ENCODE measurements around the gene HRK. TPM values are rescaled to one million over a fixed set of nuclear protein-coding genes. Genes with fewer than 3 reads are reported as not detected.

Gene HRK
- total RNA-seq, 4 donors from 2014 or later, result under 0.01 to 0.45 (median 0.08) TPM; not detected in 1

- no peaks in the 10 kb centered on the region for H3K36me3 ChIP-seq
- no peak for ATAC-seq
- WGBS, 2 donors (ENCODE audit: low coverage in 1 of 2), result 75 to 85% methylated on average over 12 of the region's 12 CpGs
- no peaks in the 10 kb centered on the region for H3K4me1 ChIP-seq
- peaks cover 18% of the 10 kb centered on the region for H3K27me3 ChIP-seq
- no peak overlapping the region for H3K27ac ChIP-seq
- TF ChIP-seq POLR2A (IDR thresholded peaks at IDR 0.05) (no peak), POLR2AphosphoS5 (IDR thresholded peaks at IDR 0.05) (no peak), CTCF (IDR thresholded peaks at IDR 0.05) (no peak), EP300 (IDR thresholded peaks at IDR 0.05) (no peak)
- no peaks in the 10 kb centered on the region for H3K9me3 ChIP-seq
- no peak overlapping the region for H3K4me3 ChIP-seq
Observed at GRCh38 chr12:116892349-116893140, 11.3 kb upstream of the HRK start.

- H3K27me3 ChIP-seq, result peaks cover 18% of the 10 kb centered on the region
- H3K4me3 ChIP-seq, result no peak overlapping the region
- no peak for ATAC-seq
- WGBS, 2 donors (ENCODE audit: low coverage in 1 of 2), result 83 to 96% methylated on average over 3 of the region's 3 CpGs
- no peaks in the 10 kb centered on the region for H3K36me3 ChIP-seq
- no peaks in the 10 kb centered on the region for H3K4me1 ChIP-seq
- H3K27ac ChIP-seq, result no peak overlapping the region
- TF ChIP-seq EP300 (IDR thresholded peaks at IDR 0.05) (no peak), CTCF (IDR thresholded peaks at IDR 0.05) (no peak), POLR2A (IDR thresholded peaks at IDR 0.05) (no peak), POLR2AphosphoS5 (IDR thresholded peaks at IDR 0.05) (no peak)
- H3K9me3 ChIP-seq, result no peaks in the 10 kb centered on the region
Observed at GRCh38 chr12:116891019-116891418, 9.8 kb upstream of the HRK start.

GRCh38 chr12:116890330-116890729 lies 9.1 kb upstream of the HRK start:
- TF ChIP-seq EP300 (IDR thresholded peaks at IDR 0.05) (no peak), CTCF (IDR thresholded peaks at IDR 0.05) (no peak), POLR2AphosphoS5 (IDR thresholded peaks at IDR 0.05) (no peak), POLR2A (IDR thresholded peaks at IDR 0.05) (no peak)
- ATAC-seq, result no peak
- no peaks in the 10 kb centered on the region for H3K4me1 ChIP-seq
- H3K36me3 ChIP-seq, result no peaks in the 10 kb centered on the region
- H3K27me3 ChIP-seq, result peaks cover 23% of the 10 kb centered on the region
- H3K27ac ChIP-seq, result no peak overlapping the region
- WGBS, 2 donors (ENCODE audit: low coverage in 1 of 2), result 86 to 90% methylated on average over 1 to 2 of the region's 2 CpGs
- H3K4me3 ChIP-seq, result no peak overlapping the region
- no peaks in the 10 kb centered on the region for H3K9me3 ChIP-seq

- no peak for ATAC-seq
- H3K27ac ChIP-seq, result no peak overlapping the region
- 70 to 86% methylated on average over 1 to 6 of the region's 6 CpGs for WGBS, 2 donors (ENCODE audit: low coverage in 1 of 2)
- TF ChIP-seq CTCF (IDR thresholded peaks at IDR 0.05) (no peak), EP300 (IDR thresholded peaks at IDR 0.05) (no peak), POLR2A (IDR thresholded peaks at IDR 0.05) (no peak), POLR2AphosphoS5 (IDR thresholded peaks at IDR 0.05) (no peak)
- H3K4me1 ChIP-seq, result no peaks in the 10 kb centered on the region
- H3K36me3 ChIP-seq, result no peaks in the 10 kb centered on the region
- H3K4me3 ChIP-seq, result no peak overlapping the region
- peaks cover 44% of the 10 kb centered on the region for H3K27me3 ChIP-seq
- H3K9me3 ChIP-seq, result no peaks in the 10 kb centered on the region
Observed at GRCh38 chr12:116887897-116888296, 6.7 kb upstream of the HRK start.

- TF ChIP-seq POLR2AphosphoS5 (IDR thresholded peaks at IDR 0.05), result no peak
- WGBS, 2 donors (ENCODE audit: low coverage in 1 of 2), result 75 to 100% methylated on average over 1 of the region's 1 CpG
- Histone ChIP-seq H3K27me3 (peaks cover 51% of the 10 kb centered on the region), H3K4me1 (peaks cover 0 to 4% (median 0%) of the 10 kb centered on the region in 3 donors), H3K4me3 (no peak overlapping the region), H3K9me3 (no peaks in the 10 kb centered on the region), H3K36me3 (no peaks in the 10 kb centered on the region), H3K27ac (no peak overlapping the region)
- ATAC-seq, result no peak
Observed at GRCh38 chr12:116887244-116887643, 6.0 kb upstream of the HRK start.

Data from gastroesophageal sphincter (tissue), 4 donors.